PC-9 (cell line): ENCODE measurements around the gene TTC39A. TPM values are rescaled to one million over a fixed set of nuclear protein-coding genes. Genes with fewer than 3 reads are reported as not detected.

Source experiments
- BruUV-seq: library from RNA; stranded (reverse); fragments of 400-500 nt; replicated peaks from 2 replicates; lab custom pipeline; 2021; lab: Mats Ljungman, UMichigan
- CTCF ChIA-PET: fragments of 300-600 bp; sonication (Branson Sonifier 250); formaldehyde crosslinking; loops from one replicate; lab custom pipeline; 2022; ENCODE audit warnings: antibody characterized with exemption; lab: Charles Lee
- POLR2A ChIA-PET: fragments of 300-600 bp; sonication (Branson Sonifier 250); formaldehyde crosslinking; loops from one replicate; lab custom pipeline; 2022; ENCODE audit warnings: antibody characterized with exemption; ENCODE audit not compliant: unreplicated experiment; lab: Charles Lee
- DNase-seq, 2 experiments: peaks; one replicate each; pipeline versions ENCODE4 v3.0.0 to v3.0.0-alpha.2; 2015 to 2022; ENCODE audit warnings: mixed read lengths in 1 of 2
- H2AFZ ChIP-seq: fragments of 200-600 bp; sonication (generic); 2 replicates; pipeline ENCODE4 v1.8.1; 2017; ENCODE audit warnings: antibody characterized with exemption
- H3F3A ChIP-seq: fragments of 200-600 bp; sonication (generic); 2 replicates; pipeline ENCODE4 v1.8.1; 2017; ENCODE audit warnings: antibody characterized with exemption, mild to moderate bottlenecking, low read depth; ENCODE audit not compliant: insufficient read depth
- H3K27ac ChIP-seq: fragments of 200-600 bp; sonication (generic); 2 replicates; pipeline ENCODE4 v1.6.1; 2016; ENCODE audit warnings: mixed run types
- H3K27me3 ChIP-seq: fragments of 200-600 bp; sonication (generic); 2 replicates; pipeline ENCODE4 v1.6.1; 2016; ENCODE audit warnings: low read depth, mixed run types; ENCODE audit not compliant: insufficient read depth
- H3K36me3 ChIP-seq: fragments of 200-600 bp; sonication (generic); 2 replicates; pipeline ENCODE4 v1.6.1; 2016; ENCODE audit warnings: low read depth, mixed run types
- H3K4me1 ChIP-seq: fragments of 200-600 bp; sonication (generic); replicated peaks from 2 replicates; pipeline ENCODE4 v1.6.1; 2016; ENCODE audit warnings: mixed run types; ENCODE audit not compliant: insufficient read depth
- H3K4me2 ChIP-seq: fragments of 200-600 bp; sonication (generic); 2 replicates; pipeline ENCODE4 v1.6.1; 2017; ENCODE audit warnings: mixed run types
- H3K4me3 ChIP-seq: fragments of 200-600 bp; sonication (generic); 2 replicates; pipeline ENCODE4 v1.6.1; 2016; ENCODE audit warnings: mixed run types
- H3K79me2 ChIP-seq: fragments of 200-600 bp; sonication (generic); 2 replicates; pipeline ENCODE4 v1.6.1; 2017; ENCODE audit warnings: low read depth, mixed run types
- H3K9me2 ChIP-seq: fragments of 200-600 bp; sonication (generic); 2 replicates; pipeline ENCODE4 v1.8.1; 2017; ENCODE audit warnings: mild to moderate bottlenecking; ENCODE audit not compliant: insufficient read depth
- H3K9me3 ChIP-seq: fragments of 200-600 bp; sonication (generic); 2 replicates; pipeline ENCODE4 v1.8.1; 2016; ENCODE audit warnings: low read depth; ENCODE audit not compliant: insufficient read depth
- H4K20me1 ChIP-seq: fragments of 200-600 bp; sonication (generic); 2 replicates; pipeline ENCODE4 v1.8.1; 2017; ENCODE audit not compliant: insufficient read depth
- EZH2 ChIP-seq: fragments of 200-600 bp; sonication (generic); IDR thresholded peaks from 2 replicates; pipeline ENCODE4 v1.8.0; 2017; ENCODE audit warnings: antibody characterized with exemption, low read depth
- intact Hi-C: fragments of 100-400 bp; cut with micrococcal nuclease; formaldehyde crosslinking; loops from one replicate; pipeline ENCODE4 v1.10.0; 2022; ENCODE audit not compliant: unreplicated experiment
- total RNA-seq: library from RNA; stranded (reverse); gene quantifications from 2 replicates; pipeline ENCODE4 v1.2.3, GENCODE V29; 2021
- TF ChIP-seq, protein P1 (sequence below): fragments of 200-600 bp; sonication (generic); conservative IDR thresholded peaks from 2 replicates; pipeline ENCODE4 v1.6.1; 2017; ENCODE audit warnings: mixed run types, antibody characterized with exemption, mild to moderate bottlenecking, moderate library complexity

TTC39A gene
- total RNA-seq, 1 experiment from 2014 or later, result 7.3 TPM

DNA sequence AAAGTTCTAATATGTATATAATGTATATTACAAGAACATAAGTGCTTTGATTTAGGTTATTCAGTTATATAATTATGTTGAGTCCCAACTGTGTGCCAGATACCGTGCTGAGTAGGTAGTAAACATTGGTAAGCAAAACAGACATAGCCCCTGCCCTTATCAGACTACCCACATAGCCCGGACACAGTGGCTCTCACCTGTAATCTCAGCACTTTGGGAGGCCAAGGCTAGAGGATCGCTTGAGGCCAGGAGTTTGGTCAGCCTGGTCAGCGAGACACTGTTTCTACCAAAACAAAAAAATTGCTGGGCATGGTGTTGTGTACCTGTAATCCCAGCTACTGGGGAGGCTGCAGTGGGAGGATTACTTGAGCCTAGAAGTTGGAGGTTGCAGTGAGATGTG, 63.6 kb downstream of the TTC39A start:
- no TSS peak for BruUV-seq
- H3K27ac ChIP-seq, result no peak overlapping the region; the same call in 1 of the 2 replicates
- no peak overlapping the region for H2AFZ ChIP-seq
- TF ChIP-seq EZH2, result no peak
- TF ChIP-seq, protein P1, sequence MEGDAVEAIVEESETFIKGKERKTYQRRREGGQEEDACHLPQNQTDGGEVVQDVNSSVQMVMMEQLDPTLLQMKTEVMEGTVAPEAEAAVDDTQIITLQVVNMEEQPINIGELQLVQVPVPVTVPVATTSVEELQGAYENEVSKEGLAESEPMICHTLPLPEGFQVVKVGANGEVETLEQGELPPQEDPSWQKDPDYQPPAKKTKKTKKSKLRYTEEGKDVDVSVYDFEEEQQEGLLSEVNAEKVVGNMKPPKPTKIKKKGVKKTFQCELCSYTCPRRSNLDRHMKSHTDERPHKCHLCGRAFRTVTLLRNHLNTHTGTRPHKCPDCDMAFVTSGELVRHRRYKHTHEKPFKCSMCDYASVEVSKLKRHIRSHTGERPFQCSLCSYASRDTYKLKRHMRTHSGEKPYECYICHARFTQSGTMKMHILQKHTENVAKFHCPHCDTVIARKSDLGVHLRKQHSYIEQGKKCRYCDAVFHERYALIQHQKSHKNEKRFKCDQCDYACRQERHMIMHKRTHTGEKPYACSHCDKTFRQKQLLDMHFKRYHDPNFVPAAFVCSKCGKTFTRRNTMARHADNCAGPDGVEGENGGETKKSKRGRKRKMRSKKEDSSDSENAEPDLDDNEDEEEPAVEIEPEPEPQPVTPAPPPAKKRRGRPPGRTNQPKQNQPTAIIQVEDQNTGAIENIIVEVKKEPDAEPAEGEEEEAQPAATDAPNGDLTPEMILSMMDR, result no peak
- H3K36me3 ChIP-seq, result peaks cover 7% of the 10 kb centered on the region; the same call in 1 of the 2 replicates
- H3K4me2 ChIP-seq, result no peak overlapping the region
- CTCF ChIA-PET, result interaction anchor here (0.6 kb wide), 2 partner anchors 49 to 76 kb away, joined by 3 read pairs; no protein-coding TSS in a partner anchor
- no peak overlapping the region for H3K4me3 ChIP-seq
- no peaks in the 10 kb centered on the region for H3K27me3 ChIP-seq
- no peaks in the 10 kb centered on the region for H3K9me2 ChIP-seq
- H3K79me2 ChIP-seq, result peaks cover 72% of the 10 kb centered on the region
- POLR2A ChIA-PET, result no interaction called here
- H4K20me1 ChIP-seq, result peaks cover 10% of the 10 kb centered on the region; the same call in 1 of the 2 replicates
- no peaks in the 10 kb centered on the region for H3K9me3 ChIP-seq
- H3K4me1 ChIP-seq, result peaks cover 28% of the 10 kb centered on the region
- H3F3A ChIP-seq, result no peaks in the 10 kb centered on the region; the same call in 1 of the 2 replicates
- no peak for DNase-seq
- intact Hi-C loops, result no loop called here

DNA sequence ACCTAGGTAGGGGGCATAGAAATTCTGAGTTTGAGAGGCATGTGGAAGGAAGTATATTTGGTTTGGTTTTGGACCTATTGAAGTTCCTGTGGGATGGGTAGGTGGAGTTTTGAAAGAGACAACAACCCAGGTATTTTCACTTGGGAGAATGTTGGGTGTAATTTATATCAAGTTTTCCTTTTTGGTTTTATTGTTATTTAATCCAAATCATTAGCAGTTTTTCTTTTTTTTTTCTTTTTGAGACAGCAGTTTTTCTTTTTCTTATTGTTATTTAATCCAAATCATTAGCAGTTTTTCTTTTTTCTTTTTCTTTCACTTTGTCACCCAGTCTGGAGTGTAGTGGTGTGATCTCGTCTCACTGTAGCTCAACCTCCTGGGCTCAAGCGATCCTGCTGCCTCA, 64.2 kb downstream of the TTC39A start:
- Histone ChIP-seq H3K27ac (no peak overlapping the region), H3K4me3 (no peak overlapping the region), H3F3A (peaks cover 6% of the 10 kb centered on the region; the same call in 1 of the 2 replicates), H3K36me3 (peaks cover 5% of the 10 kb centered on the region; the same call in 1 of the 2 replicates), H3K27me3 (no peaks in the 10 kb centered on the region), H4K20me1 (peaks cover 15% of the 10 kb centered on the region; the same call in 1 of the 2 replicates), H3K9me3 (no peaks in the 10 kb centered on the region), H3K79me2 (peaks cover 78% of the 10 kb centered on the region), H3K9me2 (no peaks in the 10 kb centered on the region), H2AFZ (no peak overlapping the region), H3K4me2 (no peak overlapping the region), H3K4me1 (peaks cover 35% of the 10 kb centered on the region)
- intact Hi-C loops, result no loop called here
- DNase-seq, result no peak
- no TSS peak for BruUV-seq
- TF ChIP-seq EZH2, result no peak
- TF ChIP-seq, protein P1, result no peak
- POLR2A ChIA-PET, result interaction anchor here (0.6 to 0.8 kb wide), 2 partner anchors 49 to 106 kb away, joined by 4 to 21 read pairs; no protein-coding TSS in a partner anchor
- CTCF ChIA-PET, result interaction anchor here (0.6 kb wide), 2 partner anchors 29 to 268 kb away, joined by 4 to 5 read pairs; no protein-coding TSS in a partner anchor

DNA sequence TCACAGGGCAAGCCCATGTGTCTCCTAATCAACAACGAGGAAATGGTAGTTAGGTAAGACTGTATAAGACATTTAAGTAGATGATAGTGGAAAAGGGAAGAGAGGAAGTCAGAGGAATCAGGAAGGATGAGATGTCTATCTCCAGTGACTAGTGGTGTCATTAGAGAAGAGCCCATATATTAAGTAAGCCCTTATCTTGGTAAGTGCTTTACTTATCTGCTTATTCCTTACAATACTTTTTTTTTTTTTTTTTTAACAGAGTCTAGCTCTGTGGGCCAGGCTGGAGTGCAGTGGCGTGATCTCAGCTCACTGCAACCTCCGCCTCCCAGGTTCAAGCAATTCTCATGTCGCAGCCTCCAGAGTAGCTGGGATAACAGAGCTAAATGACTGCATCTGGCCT, 64.7 kb downstream of the TTC39A start:
- POLR2A ChIA-PET, result interaction anchor here (0.8 kb wide), 1 partner anchor 49 kb away, joined by 21 read pairs; no protein-coding TSS in a partner anchor

More for the DNA sequence above, 64.7 kb downstream of the TTC39A start:
- Histone ChIP-seq H3K4me1 (peaks cover 40% of the 10 kb centered on the region), H3K79me2 (peaks cover 83% of the 10 kb centered on the region), H3K4me3 (no peak overlapping the region), H3F3A (peaks cover 11% of the 10 kb centered on the region; the same call in 1 of the 2 replicates), H3K27ac (no peak overlapping the region), H4K20me1 (peaks cover 20% of the 10 kb centered on the region; the same call in 1 of the 2 replicates), H3K36me3 (no peaks in the 10 kb centered on the region), H3K27me3 (no peaks in the 10 kb centered on the region), H3K4me2 (no peak overlapping the region), H2AFZ (no peak overlapping the region), H3K9me3 (no peaks in the 10 kb centered on the region), H3K9me2 (no peaks in the 10 kb centered on the region)
- CTCF ChIA-PET, result interaction anchor here (0.6 kb wide), 1 partner anchor 268 kb away, joined by 4 read pairs; no protein-coding TSS in a partner anchor
- intact Hi-C loops, result no loop called here
- DNase-seq, result no peak
- BruUV-seq, result no TSS peak
- no peak for TF ChIP-seq EZH2
- TF ChIP-seq, protein P1, result no peak
